Measurements from ENCODE around the gene ZNF213. TPM values are rescaled to one million over a fixed set of nuclear protein-coding genes. Genes with fewer than 3 reads are reported as not detected.
A peak's percentile ranks its signal among the peaks of the same experiment; 100 is the strongest.

Gene ZNF213
- total and polyA plus RNA-seq, 2 experiments from 2014 or later, result 2.9 to 10.4 TPM

DNA sequence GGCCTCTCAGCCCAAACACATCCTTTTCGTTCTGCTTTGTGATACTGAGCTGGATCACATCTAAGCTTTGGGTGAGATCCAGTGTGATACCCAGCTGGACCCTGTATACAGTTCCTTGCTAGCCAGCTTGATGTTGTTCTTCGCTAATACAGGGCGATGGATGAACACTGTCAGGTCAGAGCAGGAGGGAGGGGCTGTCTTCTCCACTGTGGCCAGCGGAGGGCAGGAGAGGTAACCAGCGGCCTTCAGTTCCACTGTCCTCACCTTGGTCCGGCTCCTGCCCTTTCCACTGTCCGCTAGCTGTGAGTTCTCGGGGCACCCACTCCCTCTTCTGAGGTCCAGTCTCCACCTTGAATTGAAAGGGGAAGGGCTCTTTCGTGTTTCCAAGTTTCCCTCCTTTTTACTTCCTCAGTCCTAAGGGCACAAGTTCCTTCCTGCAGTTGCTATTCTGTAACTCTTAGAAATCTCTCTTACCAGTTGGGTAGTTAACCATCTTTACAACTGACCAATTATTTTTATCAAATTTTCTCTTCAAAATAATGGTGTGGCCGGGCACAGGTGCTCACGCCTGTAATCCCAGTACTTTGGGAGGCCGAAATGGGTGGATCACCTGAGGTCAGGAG lies 3.0 kb upstream of the ZNF213 start:
- H3K27ac ChIP-seq (ENCODE audit: low read depth), result 0 out of 2 replicates have a peak overlapping the region, but pooled peaks have one; percentile 37
- DNase-seq (ENCODE audit: low spot score), result peak; percentile 90
- no peak overlapping the region for H3K4me3 ChIP-seq
- H3F3A ChIP-seq (replicated peaks; ENCODE audit: low read depth), result peaks cover 52% of the 10 kb centered on the region
- no peak overlapping the region for H2AFZ ChIP-seq
- no peak overlapping the region for H3K4me2 ChIP-seq
- H3K27me3 Mint-ChIP-seq (ENCODE audit: insufficient read depth, low read depth, poor library complexity), result peaks cover 19% of the 10 kb centered on the region
- no peaks in the 10 kb centered on the region for H3K27me3 ChIP-seq (ENCODE audit: insufficient read depth)
- no peak overlapping the region; the same call in 1 of the 2 replicates for H3K27ac Mint-ChIP-seq
- H3K4me1 ChIP-seq (ENCODE audit: insufficient read depth), result peaks cover 40% of the 10 kb centered on the region
- no peaks in the 10 kb centered on the region for H3K9me2 ChIP-seq (ENCODE audit: insufficient read depth)
- H3K36me3 Mint-ChIP-seq (ENCODE audit: low read depth), result peaks cover 41% of the 10 kb centered on the region
- H3K4me1 Mint-ChIP-seq, result peaks cover 32% of the 10 kb centered on the region
- H4K20me1 ChIP-seq (replicated peaks; ENCODE audit: insufficient read depth), result peaks cover 6% of the 10 kb centered on the region
- peak overlapping the region; percentile 47; the same call in 1 of the 3 replicates for H3K4me3 Mint-ChIP-seq
- peaks cover 28% of the 10 kb centered on the region for H3K79me2 ChIP-seq (replicated peaks; ENCODE audit: insufficient read depth)
- no peaks in the 10 kb centered on the region; the same call in 2 of the 3 replicates for H3K9me3 Mint-ChIP-seq
- H3K36me3 ChIP-seq (ENCODE audit: insufficient read depth), result peaks cover 6% of the 10 kb centered on the region; the same call in 1 of the 2 replicates
- TF ChIP-seq, protein P1, sequence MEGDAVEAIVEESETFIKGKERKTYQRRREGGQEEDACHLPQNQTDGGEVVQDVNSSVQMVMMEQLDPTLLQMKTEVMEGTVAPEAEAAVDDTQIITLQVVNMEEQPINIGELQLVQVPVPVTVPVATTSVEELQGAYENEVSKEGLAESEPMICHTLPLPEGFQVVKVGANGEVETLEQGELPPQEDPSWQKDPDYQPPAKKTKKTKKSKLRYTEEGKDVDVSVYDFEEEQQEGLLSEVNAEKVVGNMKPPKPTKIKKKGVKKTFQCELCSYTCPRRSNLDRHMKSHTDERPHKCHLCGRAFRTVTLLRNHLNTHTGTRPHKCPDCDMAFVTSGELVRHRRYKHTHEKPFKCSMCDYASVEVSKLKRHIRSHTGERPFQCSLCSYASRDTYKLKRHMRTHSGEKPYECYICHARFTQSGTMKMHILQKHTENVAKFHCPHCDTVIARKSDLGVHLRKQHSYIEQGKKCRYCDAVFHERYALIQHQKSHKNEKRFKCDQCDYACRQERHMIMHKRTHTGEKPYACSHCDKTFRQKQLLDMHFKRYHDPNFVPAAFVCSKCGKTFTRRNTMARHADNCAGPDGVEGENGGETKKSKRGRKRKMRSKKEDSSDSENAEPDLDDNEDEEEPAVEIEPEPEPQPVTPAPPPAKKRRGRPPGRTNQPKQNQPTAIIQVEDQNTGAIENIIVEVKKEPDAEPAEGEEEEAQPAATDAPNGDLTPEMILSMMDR (conservative IDR thresholded peaks at IDR 0.05; ENCODE audit: low read depth in 2 of 2), result peak; percentile 64 to 82
- no peak for TF ChIP-seq EZH2phosphoT487 (IDR thresholded peaks at IDR 0.05; ENCODE audit: unreplicated experiment)
- peak; percentile 41 for ATAC-seq

DNA sequence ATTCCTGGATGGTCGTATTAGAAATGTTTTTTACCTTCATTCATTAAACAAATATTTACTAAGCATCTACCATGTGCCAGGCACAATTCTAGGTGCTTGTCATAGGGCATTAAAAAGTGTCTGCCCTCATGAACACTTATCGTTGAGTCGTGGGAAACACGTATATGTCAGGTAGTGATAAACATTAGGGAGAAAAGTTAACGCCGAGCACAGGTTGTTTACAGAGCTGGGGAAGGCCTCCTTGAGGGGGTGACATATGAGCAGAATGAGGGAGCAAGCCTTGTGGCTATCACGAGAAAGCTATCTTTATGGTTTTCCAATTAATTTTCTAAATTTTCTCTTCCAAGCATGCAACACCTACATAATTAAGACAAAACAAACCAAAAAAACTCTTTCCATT lies 985 bp upstream of the ZNF213 start:
- Histone ChIP-seq H2AFZ (no peak overlapping the region), H3K4me1 (ENCODE audit: insufficient read depth) (peaks cover 24% of the 10 kb centered on the region), H3K27me3 (ENCODE audit: insufficient read depth) (no peaks in the 10 kb centered on the region), H3F3A (replicated peaks; ENCODE audit: low read depth) (peaks cover 40% of the 10 kb centered on the region), H3K4me3 (peak overlapping the region; percentile 98), H3K27ac (ENCODE audit: low read depth) (peak overlapping the region; percentile 98), H4K20me1 (replicated peaks; ENCODE audit: insufficient read depth) (peaks cover 6% of the 10 kb centered on the region), H3K9me2 (ENCODE audit: insufficient read depth) (no peaks in the 10 kb centered on the region), H3K36me3 (ENCODE audit: insufficient read depth) (peaks cover under 1% of the 10 kb centered on the region; the same call in 1 of the 2 replicates), H3K4me2 (peak overlapping the region; percentile 83), H3K79me2 (replicated peaks; ENCODE audit: insufficient read depth) (peaks cover 28% of the 10 kb centered on the region)
- Mint-ChIP-seq H3K27ac (peak overlapping the region; percentile 99), H3K27me3 (ENCODE audit: insufficient read depth, low read depth, poor library complexity) (peaks cover 13% of the 10 kb centered on the region), H3K4me1 (peaks cover 18% of the 10 kb centered on the region), H3K4me3 (peak overlapping the region; percentile 99), H3K9me3 (no peaks in the 10 kb centered on the region; the same call in 2 of the 3 replicates), H3K36me3 (ENCODE audit: low read depth) (peaks cover 30% of the 10 kb centered on the region; the same call in 2 of the 3 replicates)
- ATAC-seq (no peak), DNase-seq (ENCODE audit: low spot score) (no peak)
- TF ChIP-seq ZNF114 (CRISPR knock-in tag; IDR thresholded peaks at IDR 0.05), result no peak
- no peak for TF ChIP-seq STAT1 (IDR thresholded peaks at IDR 0.05; ENCODE audit: unreplicated experiment)
- TF ChIP-seq ZNF331 (CRISPR knock-in tag; IDR thresholded peaks at IDR 0.05; ENCODE audit: low read depth), result no peak
- no peak for TF ChIP-seq POLR2AphosphoS5 (IDR thresholded peaks at IDR 0.05; ENCODE audit: low read depth)
- TF ChIP-seq NANOG (IDR thresholded peaks at IDR 0.05; ENCODE audit: borderline replicate concordance), result no peak
- TF ChIP-seq, protein P2, sequence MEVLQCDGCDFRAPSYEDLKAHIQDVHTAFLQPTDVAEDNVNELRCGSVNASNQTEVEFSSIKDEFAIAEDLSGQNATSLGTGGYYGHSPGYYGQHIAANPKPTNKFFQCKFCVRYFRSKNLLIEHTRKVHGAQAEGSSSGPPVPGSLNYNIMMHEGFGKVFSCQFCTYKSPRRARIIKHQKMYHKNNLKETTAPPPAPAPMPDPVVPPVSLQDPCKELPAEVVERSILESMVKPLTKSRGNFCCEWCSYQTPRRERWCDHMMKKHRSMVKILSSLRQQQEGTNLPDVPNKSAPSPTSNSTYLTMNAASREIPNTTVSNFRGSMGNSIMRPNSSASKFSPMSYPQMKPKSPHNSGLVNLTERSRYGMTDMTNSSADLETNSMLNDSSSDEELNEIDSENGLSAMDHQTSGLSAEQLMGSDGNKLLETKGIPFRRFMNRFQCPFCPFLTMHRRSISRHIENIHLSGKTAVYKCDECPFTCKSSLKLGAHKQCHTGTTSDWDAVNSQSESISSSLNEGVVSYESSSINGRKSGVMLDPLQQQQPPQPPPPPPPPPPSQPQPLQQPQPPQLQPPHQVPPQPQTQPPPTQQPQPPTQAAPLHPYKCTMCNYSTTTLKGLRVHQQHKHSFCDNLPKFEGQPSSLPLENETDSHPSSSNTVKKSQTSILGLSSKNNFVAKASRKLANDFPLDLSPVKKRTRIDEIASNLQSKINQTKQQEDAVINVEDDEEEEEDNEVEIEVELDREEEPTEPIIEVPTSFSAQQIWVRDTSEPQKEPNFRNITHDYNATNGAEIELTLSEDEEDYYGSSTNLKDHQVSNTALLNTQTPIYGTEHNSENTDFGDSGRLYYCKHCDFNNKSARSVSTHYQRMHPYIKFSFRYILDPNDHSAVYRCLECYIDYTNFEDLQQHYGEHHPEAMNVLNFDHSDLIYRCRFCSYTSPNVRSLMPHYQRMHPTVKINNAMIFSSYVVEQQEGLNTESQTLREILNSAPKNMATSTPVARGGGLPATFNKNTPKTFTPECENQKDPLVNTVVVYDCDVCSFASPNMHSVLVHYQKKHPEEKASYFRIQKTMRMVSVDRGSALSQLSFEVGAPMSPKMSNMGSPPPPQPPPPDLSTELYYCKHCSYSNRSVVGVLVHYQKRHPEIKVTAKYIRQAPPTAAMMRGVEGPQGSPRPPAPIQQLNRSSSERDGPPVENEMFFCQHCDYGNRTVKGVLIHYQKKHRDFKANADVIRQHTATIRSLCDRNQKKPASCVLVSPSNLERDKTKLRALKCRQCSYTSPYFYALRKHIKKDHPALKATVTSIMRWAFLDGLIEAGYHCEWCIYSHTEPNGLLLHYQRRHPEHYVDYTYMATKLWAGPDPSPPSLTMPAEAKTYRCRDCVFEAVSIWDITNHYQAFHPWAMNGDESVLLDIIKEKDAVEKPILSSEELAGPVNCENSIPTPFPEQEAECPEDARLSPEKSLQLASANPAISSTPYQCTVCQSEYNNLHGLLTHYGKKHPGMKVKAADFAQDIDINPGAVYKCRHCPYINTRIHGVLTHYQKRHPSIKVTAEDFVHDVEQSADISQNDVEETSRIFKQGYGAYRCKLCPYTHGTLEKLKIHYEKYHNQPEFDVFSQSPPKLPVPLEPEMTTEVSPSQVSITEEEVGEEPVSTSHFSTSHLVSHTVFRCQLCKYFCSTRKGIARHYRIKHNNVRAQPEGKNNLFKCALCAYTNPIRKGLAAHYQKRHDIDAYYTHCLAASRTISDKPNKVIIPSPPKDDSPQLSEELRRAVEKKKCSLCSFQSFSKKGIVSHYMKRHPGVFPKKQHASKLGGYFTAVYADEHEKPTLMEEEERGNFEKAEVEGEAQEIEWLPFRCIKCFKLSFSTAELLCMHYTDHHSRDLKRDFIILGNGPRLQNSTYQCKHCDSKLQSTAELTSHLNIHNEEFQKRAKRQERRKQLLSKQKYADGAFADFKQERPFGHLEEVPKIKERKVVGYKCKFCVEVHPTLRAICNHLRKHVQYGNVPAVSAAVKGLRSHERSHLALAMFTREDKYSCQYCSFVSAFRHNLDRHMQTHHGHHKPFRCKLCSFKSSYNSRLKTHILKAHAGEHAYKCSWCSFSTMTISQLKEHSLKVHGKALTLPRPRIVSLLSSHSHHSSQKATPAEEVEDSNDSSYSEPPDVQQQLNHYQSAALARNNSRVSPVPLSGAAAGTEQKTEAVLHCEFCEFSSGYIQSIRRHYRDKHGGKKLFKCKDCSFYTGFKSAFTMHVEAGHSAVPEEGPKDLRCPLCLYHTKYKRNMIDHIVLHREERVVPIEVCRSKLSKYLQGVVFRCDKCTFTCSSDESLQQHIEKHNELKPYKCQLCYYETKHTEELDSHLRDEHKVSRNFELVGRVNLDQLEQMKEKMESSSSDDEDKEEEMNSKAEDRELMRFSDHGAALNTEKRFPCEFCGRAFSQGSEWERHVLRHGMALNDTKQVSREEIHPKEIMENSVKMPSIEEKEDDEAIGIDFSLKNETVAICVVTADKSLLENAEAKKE (CRISPR knock-in tag; IDR thresholded peaks at IDR 0.05), result no peak
- TF ChIP-seq, protein P3, sequence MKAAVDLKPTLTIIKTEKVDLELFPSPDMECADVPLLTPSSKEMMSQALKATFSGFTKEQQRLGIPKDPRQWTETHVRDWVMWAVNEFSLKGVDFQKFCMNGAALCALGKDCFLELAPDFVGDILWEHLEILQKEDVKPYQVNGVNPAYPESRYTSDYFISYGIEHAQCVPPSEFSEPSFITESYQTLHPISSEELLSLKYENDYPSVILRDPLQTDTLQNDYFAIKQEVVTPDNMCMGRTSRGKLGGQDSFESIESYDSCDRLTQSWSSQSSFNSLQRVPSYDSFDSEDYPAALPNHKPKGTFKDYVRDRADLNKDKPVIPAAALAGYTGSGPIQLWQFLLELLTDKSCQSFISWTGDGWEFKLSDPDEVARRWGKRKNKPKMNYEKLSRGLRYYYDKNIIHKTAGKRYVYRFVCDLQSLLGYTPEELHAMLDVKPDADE (IDR thresholded peaks at IDR 0.05), result no peak
- TF ChIP-seq EZH2 (IDR thresholded peaks at IDR 0.05; ENCODE audit: low read depth, unreplicated experiment), result no peak
